Fibroblast of lung (primary cell): ENCODE data around the gene TNFRSF9. TPM values are rescaled to one million over a fixed set of nuclear protein-coding genes. Genes with fewer than 3 reads are reported as not detected.

Experiments used
- DNase-seq, 2 donors: peaks; one replicate each; pipeline versions ENCODE4 v3.0.0 to v3.0.0-alpha.2; 2010; ENCODE audit warnings: low read depth in 2 of 2
- H2AFZ ChIP-seq: 2 replicates; pipeline ENCODE4 v1.5.1; 2012; ENCODE audit warnings: low read length, control low read depth, inconsistent platforms
- H3K27ac ChIP-seq: 2 replicates; pipeline ENCODE4 v1.5.1; 2011; ENCODE audit warnings: low read length, control low read depth; ENCODE audit not compliant: insufficient read depth
- H3K27me3 ChIP-seq: 2 replicates; pipeline ENCODE4 v1.5.1; 2011; ENCODE audit warnings: mild to moderate bottlenecking, low read length; ENCODE audit not compliant: control insufficient read depth, insufficient read depth
- H3K36me3 ChIP-seq: 2 replicates; pipeline ENCODE4 v1.5.1; 2011; ENCODE audit warnings: low read length; ENCODE audit not compliant: control insufficient read depth, insufficient read depth
- H3K4me1 ChIP-seq: 2 replicates; pipeline ENCODE4 v1.5.1; 2011; ENCODE audit warnings: low read length; ENCODE audit not compliant: control insufficient read depth, insufficient read depth; ENCODE audit errors: extremely low read depth
- H3K4me2 ChIP-seq: 2 replicates; pipeline ENCODE4 v1.5.1; 2011; ENCODE audit warnings: low read length, control low read depth; ENCODE audit not compliant: insufficient read depth; ENCODE audit errors: extremely low read depth
- H3K4me3 ChIP-seq, 4 experiments: fragments of 200-600 bp in 1 of 4; sonication (generic) in 1 of 4; replicated peaks in 1 of 4; 2 replicates each; pipeline ENCODE4 v1.5.1; 2011 to 2016; ENCODE audit warnings: low read length in 4 of 4, low read depth in 3 of 4, mild to moderate bottlenecking in 3 of 4, control low read depth in 2 of 4, inconsistent platforms in 1 of 4, mixed read lengths in 1 of 4; ENCODE audit not compliant: insufficient read depth in 1 of 4; ENCODE audit errors: control extremely low read depth in 1 of 4
- H3K79me2 ChIP-seq: 2 replicates; pipeline ENCODE4 v1.5.1; 2012; ENCODE audit warnings: mild to moderate bottlenecking, low read length, inconsistent platforms; ENCODE audit not compliant: control insufficient read depth, insufficient read depth
- H3K9ac ChIP-seq: 2 replicates; pipeline ENCODE4 v1.5.1; 2011; ENCODE audit warnings: mild to moderate bottlenecking, low read length, control low read depth; ENCODE audit not compliant: insufficient read depth
- H3K9me3 ChIP-seq: 2 replicates; pipeline ENCODE4 v1.5.1; 2012; ENCODE audit warnings: low read depth, low read length; ENCODE audit not compliant: control insufficient read depth, insufficient read depth
- H4K20me1 ChIP-seq: 2 replicates; pipeline ENCODE4 v1.5.1; 2011; ENCODE audit warnings: low read length; ENCODE audit not compliant: control insufficient read depth, insufficient read depth; ENCODE audit errors: extremely low read depth
- EZH2 ChIP-seq: IDR thresholded peaks from 2 replicates; pipeline ENCODE4 v1.5.1; 2012; ENCODE audit warnings: low read length, control low read depth, mild to moderate bottlenecking; ENCODE audit errors: missing control alignments
- polyA plus RNA-seq, 2 donors: library from polyadenylated mRNA; depleted of rRNA in 1 of 2; stranded (reverse) in 1 of 2; unstranded in 1 of 2; fragments of >200 nt; gene quantifications; 2 replicates each; pipeline ENCODE4 v1.2.1, GENCODE V29; 2011 to 2012; ENCODE audit warnings: missing spikeins in 1 of 2
- total RNA-seq: library from RNA; depleted of rRNA; stranded (reverse); fragments of >200 nt; gene quantifications from 2 replicates; pipeline ENCODE4 v1.2.1, GENCODE V29; 2014
- TF ChIP-seq, protein P1 (sequence below), 2 donors: IDR thresholded peaks in 1 of 2; conservative IDR thresholded peaks in 1 of 2; 1 replicate in 1 of 2; 2 replicates in 1 of 2; pipeline ENCODE4 v1.5.1; 2011 to 2012; ENCODE audit warnings: low read length in 2 of 2, control low read depth in 1 of 2, inconsistent platforms in 1 of 2, low read depth in 1 of 2, mild to moderate bottlenecking in 1 of 2

The TNFRSF9 gene
- total and polyA plus RNA-seq, 2 donors (not counting 1 experiment from before 2014, with no cell fraction given): 0.02 TPM; not detected in 1

DNA sequence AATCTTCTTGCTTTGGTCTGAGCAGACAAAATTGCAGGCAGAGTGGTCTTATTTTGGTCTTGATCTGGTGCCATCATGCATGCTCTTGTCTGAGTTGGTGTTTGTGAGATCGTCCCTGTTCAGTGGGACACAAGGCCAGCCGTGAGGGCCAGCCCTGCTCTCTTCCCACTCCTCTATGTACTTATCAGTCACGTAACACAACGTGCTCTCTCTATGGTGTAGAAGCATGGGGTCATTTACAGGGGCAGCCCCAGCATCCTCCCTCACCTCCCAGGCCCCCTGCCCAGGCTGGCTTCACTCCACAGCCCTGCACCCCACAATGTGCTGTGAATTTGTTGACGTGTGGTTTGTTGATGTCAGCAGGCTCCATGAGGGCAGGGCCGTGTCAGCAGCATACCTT lies 69.5 kb downstream of the TNFRSF9 start:
- no peak for TF ChIP-seq EZH2
- TF ChIP-seq, protein P1, sequence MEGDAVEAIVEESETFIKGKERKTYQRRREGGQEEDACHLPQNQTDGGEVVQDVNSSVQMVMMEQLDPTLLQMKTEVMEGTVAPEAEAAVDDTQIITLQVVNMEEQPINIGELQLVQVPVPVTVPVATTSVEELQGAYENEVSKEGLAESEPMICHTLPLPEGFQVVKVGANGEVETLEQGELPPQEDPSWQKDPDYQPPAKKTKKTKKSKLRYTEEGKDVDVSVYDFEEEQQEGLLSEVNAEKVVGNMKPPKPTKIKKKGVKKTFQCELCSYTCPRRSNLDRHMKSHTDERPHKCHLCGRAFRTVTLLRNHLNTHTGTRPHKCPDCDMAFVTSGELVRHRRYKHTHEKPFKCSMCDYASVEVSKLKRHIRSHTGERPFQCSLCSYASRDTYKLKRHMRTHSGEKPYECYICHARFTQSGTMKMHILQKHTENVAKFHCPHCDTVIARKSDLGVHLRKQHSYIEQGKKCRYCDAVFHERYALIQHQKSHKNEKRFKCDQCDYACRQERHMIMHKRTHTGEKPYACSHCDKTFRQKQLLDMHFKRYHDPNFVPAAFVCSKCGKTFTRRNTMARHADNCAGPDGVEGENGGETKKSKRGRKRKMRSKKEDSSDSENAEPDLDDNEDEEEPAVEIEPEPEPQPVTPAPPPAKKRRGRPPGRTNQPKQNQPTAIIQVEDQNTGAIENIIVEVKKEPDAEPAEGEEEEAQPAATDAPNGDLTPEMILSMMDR (conservative IDR thresholded peaks at IDR 0.05 in 1 of 2, IDR thresholded peaks at IDR 0.05 in 1 of 2; ENCODE audit: low read depth in 1 of 2, low read length in 2 of 2): no peak
- H3K27ac ChIP-seq: no peak overlapping the region
- no peaks in the 10 kb centered on the region for H3K79me2 ChIP-seq
- no peak overlapping the region for H3K4me2 ChIP-seq
- no peak overlapping the region for H3K4me3 ChIP-seq
- H3K27me3 ChIP-seq: no peaks in the 10 kb centered on the region
- H2AFZ ChIP-seq: no peak overlapping the region
- H3K36me3 ChIP-seq: no peaks in the 10 kb centered on the region
- no peaks in the 10 kb centered on the region for H3K4me1 ChIP-seq
- no peak for DNase-seq
- no peaks in the 10 kb centered on the region for H4K20me1 ChIP-seq
- H3K9ac ChIP-seq: no peak overlapping the region
- no peaks in the 10 kb centered on the region for H3K9me3 ChIP-seq

DNA sequence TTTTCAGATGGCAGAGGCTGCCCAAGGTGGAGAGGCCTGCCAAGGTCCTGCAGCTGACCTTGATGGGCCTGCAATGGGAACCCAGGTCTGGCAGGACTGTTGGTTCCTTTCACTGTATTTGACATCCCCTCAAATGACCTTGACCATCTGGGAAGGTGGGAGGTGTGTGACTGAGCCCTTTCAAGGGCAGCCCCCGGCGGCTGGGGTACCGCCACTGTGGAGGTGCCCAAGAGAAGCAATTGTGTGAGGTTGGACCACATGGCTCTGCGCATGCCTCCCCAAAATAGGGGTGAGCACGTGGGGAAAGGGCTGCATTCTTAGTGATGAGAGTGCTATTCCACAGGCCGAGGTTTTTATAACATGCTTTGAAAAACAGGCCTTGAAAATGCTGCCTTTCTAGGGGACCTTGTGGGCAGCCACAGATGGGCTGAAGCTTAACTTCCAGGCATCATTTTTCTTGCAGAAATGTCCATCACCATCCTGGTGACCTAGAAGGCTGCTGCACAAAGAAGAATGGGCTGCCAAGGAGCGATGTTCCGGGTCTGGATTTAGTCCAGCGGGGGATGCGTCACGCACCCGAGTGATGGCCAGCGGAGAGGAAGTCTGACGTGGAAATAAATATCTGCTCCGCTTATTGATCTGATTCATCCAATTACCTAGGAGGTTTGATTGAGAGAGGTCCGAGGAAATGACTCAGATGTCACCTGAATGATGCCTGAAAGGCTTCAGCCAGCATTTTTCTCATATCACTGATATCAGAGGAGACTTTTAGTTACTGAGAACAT lies 71.3 kb downstream of the TNFRSF9 start:
- peak in 1 of 2 donors; percentile 81 for DNase-seq
- Histone ChIP-seq H3K79me2 (no peaks in the 10 kb centered on the region), H3K9me3 (no peaks in the 10 kb centered on the region), H3K4me2 (no peak overlapping the region), H3K4me1 (no peaks in the 10 kb centered on the region), H3K9ac (no peak overlapping the region), H2AFZ (no peak overlapping the region), H4K20me1 (no peaks in the 10 kb centered on the region), H3K27ac (no peak overlapping the region), H3K36me3 (no peaks in the 10 kb centered on the region), H3K4me3 (no peak overlapping the region), H3K27me3 (no peaks in the 10 kb centered on the region)
- TF ChIP-seq EZH2: no peak
- TF ChIP-seq, protein P1 (conservative IDR thresholded peaks at IDR 0.05 in 1 of 2, IDR thresholded peaks at IDR 0.05 in 1 of 2; ENCODE audit: low read depth in 1 of 2, low read length in 2 of 2): no peak

DNA sequence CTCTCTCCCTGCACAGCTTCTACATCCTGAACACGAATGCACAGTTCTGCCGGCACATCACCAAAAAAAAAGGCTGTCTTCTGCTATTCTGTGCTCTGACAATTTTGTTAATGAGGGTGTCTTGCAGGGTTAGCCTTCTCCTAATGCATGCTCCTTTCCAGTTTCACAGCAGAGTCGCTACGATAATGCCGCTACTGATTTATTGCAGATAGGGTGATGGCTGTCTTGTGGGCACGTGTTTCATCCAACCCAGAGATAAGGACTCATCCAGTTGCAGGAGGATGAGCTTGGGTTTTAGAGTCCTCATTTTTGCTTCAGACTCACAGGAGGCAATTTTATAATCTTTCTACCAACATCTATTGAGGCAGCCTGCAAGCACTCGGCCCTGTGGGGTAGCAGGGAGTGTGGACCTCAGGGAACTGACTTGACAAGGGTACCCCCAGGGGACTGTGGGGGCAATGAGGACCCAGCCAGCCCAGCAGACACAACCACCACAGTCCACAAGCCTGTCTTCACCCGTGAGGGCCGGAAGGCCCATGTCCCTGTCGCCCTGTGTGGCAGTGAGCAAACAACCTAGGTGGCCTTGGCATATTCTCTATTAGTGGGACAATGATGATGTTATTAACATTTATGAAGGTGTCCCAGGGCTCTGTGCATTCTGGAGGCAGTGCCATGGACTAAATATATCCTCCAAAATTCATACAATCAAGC lies 72.4 kb downstream of the TNFRSF9 start:
- H3K27me3 ChIP-seq: no peaks in the 10 kb centered on the region
- H3K36me3 ChIP-seq: no peaks in the 10 kb centered on the region
- H3K4me1 ChIP-seq: no peaks in the 10 kb centered on the region
- no peak overlapping the region for H3K9ac ChIP-seq
- H3K79me2 ChIP-seq: no peaks in the 10 kb centered on the region
- H3K9me3 ChIP-seq: no peaks in the 10 kb centered on the region
- no peak overlapping the region for H3K27ac ChIP-seq
- no peak overlapping the region for H3K4me3 ChIP-seq
- no peaks in the 10 kb centered on the region for H4K20me1 ChIP-seq
- no peak for TF ChIP-seq EZH2
- TF ChIP-seq, protein P1 (conservative IDR thresholded peaks at IDR 0.05 in 1 of 2, IDR thresholded peaks at IDR 0.05 in 1 of 2; ENCODE audit: low read depth in 1 of 2, low read length in 2 of 2): no peak
- no peak overlapping the region for H3K4me2 ChIP-seq
- no peak for DNase-seq
- no peak overlapping the region for H2AFZ ChIP-seq
